ENCODE results near the gene CRTAC1. TPM values are rescaled to one million over a fixed set of nuclear protein-coding genes. Genes with fewer than 3 reads are reported as not detected.

CRTAC1 gene
- total RNA-seq, 1 donor from 2014 or later = 128 TPM

- Histone ChIP-seq H3K36me3 (no peaks in the 10 kb centered on the region), H3K4me3 (no peak overlapping the region), H3K27ac (no peak overlapping the region), H3K4me1 (no peaks in the 10 kb centered on the region), H3K27me3 (peaks cover 19% of the 10 kb centered on the region), H3K9me3 (no peaks in the 10 kb centered on the region)
- no peak for TF ChIP-seq CTCF (IDR thresholded peaks at IDR 0.05)
- DNase-seq (no peak), ATAC-seq (no peak)
- intact Hi-C loops (cut with DNase I) = no loop called here
Observed at GRCh38 chr10:98016772-98017475, 13.5 kb downstream of the CRTAC1 start.

- ATAC-seq (no peak), DNase-seq (no peak)
- H3K36me3 ChIP-seq = no peaks in the 10 kb centered on the region
- peaks cover 23% of the 10 kb centered on the region for H3K27me3 ChIP-seq
- no peaks in the 10 kb centered on the region for H3K4me1 ChIP-seq
- H3K4me3 ChIP-seq = no peak overlapping the region
- no peak for TF ChIP-seq CTCF (IDR thresholded peaks at IDR 0.05)
- intact Hi-C loops (cut with DNase I) = no loop called here
- H3K9me3 ChIP-seq = no peaks in the 10 kb centered on the region
- H3K27ac ChIP-seq = no peak overlapping the region
Observed at GRCh38 chr10:98013776-98014175, 16.6 kb downstream of the CRTAC1 start.

GRCh38 chr10:98013122-98013521 is 17.3 kb downstream of the CRTAC1 start:
- H3K9me3 ChIP-seq = no peaks in the 10 kb centered on the region
- no peak for DNase-seq
- intact Hi-C loops (cut with DNase I) = no loop called here
- no peak for TF ChIP-seq CTCF (IDR thresholded peaks at IDR 0.05)
- ATAC-seq = no peak
- H3K27ac ChIP-seq = no peak overlapping the region
- no peaks in the 10 kb centered on the region for H3K4me1 ChIP-seq
- no peak overlapping the region for H3K4me3 ChIP-seq
- H3K27me3 ChIP-seq = peaks cover 23% of the 10 kb centered on the region
- no peaks in the 10 kb centered on the region for H3K36me3 ChIP-seq

- H3K27me3 ChIP-seq = peaks cover 23% of the 10 kb centered on the region
- H3K36me3 ChIP-seq = no peaks in the 10 kb centered on the region
- H3K9me3 ChIP-seq = no peaks in the 10 kb centered on the region
- H3K4me3 ChIP-seq = no peak overlapping the region
- intact Hi-C loops (cut with DNase I) = no loop called here
- ATAC-seq = no peak
- no peak for DNase-seq
- no peak for TF ChIP-seq CTCF (IDR thresholded peaks at IDR 0.05)
- no peak overlapping the region for H3K27ac ChIP-seq
- no peaks in the 10 kb centered on the region for H3K4me1 ChIP-seq
Observed at GRCh38 chr10:98012644-98013043, 17.8 kb downstream of the CRTAC1 start.

GRCh38 chr10:98010939-98011685 is 19.3 kb downstream of the CRTAC1 start:
- no peak for ATAC-seq
- Histone ChIP-seq H3K4me3 (no peak overlapping the region), H3K36me3 (no peaks in the 10 kb centered on the region), H3K9me3 (no peaks in the 10 kb centered on the region), H3K27me3 (peaks cover 28% of the 10 kb centered on the region), H3K27ac (no peak overlapping the region), H3K4me1 (no peaks in the 10 kb centered on the region)
- intact Hi-C loops (cut with DNase I) = no loop called here
- no peak for TF ChIP-seq CTCF (IDR thresholded peaks at IDR 0.05)
- DNase-seq = no peak

All from upper lobe of right lung (tissue), 1 donor.